H9 (cell line): Measurements from ENCODE around the gene ZCCHC8. TPM values are rescaled to one million over a fixed set of nuclear protein-coding genes. Genes with fewer than 3 reads are reported as not detected.

ENCODE experiments used
- DNase-seq: peaks from one replicate; pipeline ENCODE4 v3.0.0-alpha.2; 2017
- H2AFZ ChIP-seq: one replicate; pipeline ENCODE4 v1.6.1; 2013; ENCODE audit warnings: mild to moderate bottlenecking, low read length, control low read depth, moderate library complexity
- H2AK5ac ChIP-seq: 2 replicates; pipeline ENCODE4 v1.6.1; 2013; ENCODE audit warnings: low read length, control low read depth, mixed read lengths; ENCODE audit not compliant: insufficient read length
- H2BK120ac ChIP-seq: one replicate; pipeline ENCODE4 v1.6.1; 2013; ENCODE audit warnings: low read depth, mild to moderate bottlenecking, low read length, control low read depth, inconsistent platforms; ENCODE audit not compliant: poor library complexity, severe bottlenecking
- H2BK12ac ChIP-seq: 2 replicates; pipeline ENCODE4 v1.6.1; 2013; ENCODE audit warnings: low read length, control low read depth, mixed read lengths, low read depth; ENCODE audit not compliant: insufficient read length
- H2BK15ac ChIP-seq: 2 replicates; pipeline ENCODE4 v1.6.1; 2013; ENCODE audit warnings: low read depth, low read length, control low read depth
- H2BK20ac ChIP-seq: one replicate; pipeline ENCODE4 v1.6.1; 2013; ENCODE audit warnings: low read depth, mild to moderate bottlenecking, low read length, control low read depth, inconsistent platforms; ENCODE audit not compliant: poor library complexity, severe bottlenecking
- H2BK5ac ChIP-seq: 2 replicates; pipeline ENCODE4 v1.6.1; 2013; ENCODE audit warnings: low read length, control low read depth, mixed read lengths; ENCODE audit not compliant: insufficient read length
- H3K14ac ChIP-seq: 2 replicates; pipeline ENCODE4 v1.6.1; 2013; ENCODE audit warnings: low read length, control low read depth; ENCODE audit not compliant: insufficient read depth
- H3K18ac ChIP-seq: 2 replicates; pipeline ENCODE4 v1.6.1; 2013; ENCODE audit warnings: low read depth, mild to moderate bottlenecking, mixed read lengths, low read length, control low read depth; ENCODE audit not compliant: insufficient read length
- H3K23ac ChIP-seq: 2 replicates; pipeline ENCODE4 v1.6.1; 2013; ENCODE audit warnings: low read length, control low read depth, mixed read lengths, low read depth; ENCODE audit not compliant: insufficient read length
- H3K23me2 ChIP-seq: 2 replicates; pipeline ENCODE4 v1.6.1; 2013; ENCODE audit warnings: low read depth, mild to moderate bottlenecking, mixed read lengths, low read length, control low read depth; ENCODE audit not compliant: insufficient read length, poor library complexity, severe bottlenecking
- H3K27ac ChIP-seq: 2 replicates; pipeline ENCODE4 v1.5.1; 2013; ENCODE audit warnings: low read length, control low read depth, mixed read lengths, low read depth; ENCODE audit not compliant: insufficient read length
- H3K27me3 ChIP-seq: 2 replicates; pipeline ENCODE4 v1.6.1; 2013; ENCODE audit warnings: low read length, control low read depth, inconsistent platforms; ENCODE audit not compliant: insufficient read depth
- H3K4ac ChIP-seq: 2 replicates; pipeline ENCODE4 v1.6.1; 2013; ENCODE audit warnings: low read depth, mild to moderate bottlenecking, control low read depth, inconsistent platforms, low read length, moderate library complexity
- H3K4me1 ChIP-seq: 2 replicates; pipeline ENCODE4 v1.6.1; 2013; ENCODE audit warnings: low read length, control low read depth, inconsistent platforms; ENCODE audit not compliant: insufficient read depth
- H3K4me2 ChIP-seq: 2 replicates; pipeline ENCODE4 v1.6.1; 2013; ENCODE audit warnings: low read length, control low read depth, mixed read lengths; ENCODE audit not compliant: insufficient read length, insufficient read depth
- H3K56ac ChIP-seq: 2 replicates; pipeline ENCODE4 v1.6.1; 2013; ENCODE audit warnings: low read depth, mild to moderate bottlenecking, mixed read lengths, low read length, control low read depth; ENCODE audit not compliant: insufficient read length
- H3K79me1 ChIP-seq: 2 replicates; pipeline ENCODE4 v1.6.1; 2013; ENCODE audit warnings: low read depth, mild to moderate bottlenecking, moderate library complexity, low read length, control low read depth, inconsistent platforms; ENCODE audit not compliant: insufficient read depth, poor library complexity, severe bottlenecking
- H3K79me2 ChIP-seq: 2 replicates; pipeline ENCODE4 v1.6.1; 2013; ENCODE audit warnings: low read length, control low read depth, inconsistent platforms; ENCODE audit not compliant: insufficient read depth
- H3K9ac ChIP-seq: 2 replicates; pipeline ENCODE4 v1.6.1; 2013; ENCODE audit warnings: low read length, control low read depth, mixed read lengths; ENCODE audit not compliant: insufficient read length; ENCODE audit errors: extremely low read depth
- H3K9me3 ChIP-seq: one replicate; pipeline ENCODE4 v1.6.1; 2013; ENCODE audit warnings: low read depth, low read length, inconsistent platforms; ENCODE audit not compliant: control insufficient read depth
- H3T11ph ChIP-seq: one replicate; pipeline ENCODE4 v1.6.1; 2013; ENCODE audit warnings: mild to moderate bottlenecking, low read length, control low read depth, inconsistent platforms
- H4K20me1 ChIP-seq: one replicate; pipeline ENCODE4 v1.6.1; 2013; ENCODE audit not compliant: control insufficient read depth, insufficient read length, insufficient read depth
- H4K5ac ChIP-seq: 2 replicates; pipeline ENCODE4 v1.6.1; 2013; ENCODE audit warnings: low read depth, mild to moderate bottlenecking, mixed read lengths, low read length, control low read depth; ENCODE audit not compliant: insufficient read length
- H4K8ac ChIP-seq: replicated peaks from 2 replicates; pipeline ENCODE4 v1.6.1; 2013; ENCODE audit warnings: low read length, control low read depth, mixed read lengths, low read depth; ENCODE audit not compliant: insufficient read length
- H4K91ac ChIP-seq: 2 replicates; pipeline ENCODE4 v1.6.1; 2013; ENCODE audit warnings: low read depth, mild to moderate bottlenecking, moderate library complexity, mixed read lengths, low read length, control low read depth; ENCODE audit not compliant: insufficient read length
- H3K27ac Mint-ChIP-seq, 3 experiments: 2 replicates in 2 of 3; 3 replicates in 1 of 3; pipeline ENCODE4 v1.8.0; 2020 to 2021; ENCODE audit warnings: mixed read lengths in 3 of 3, mild to moderate bottlenecking in 1 of 3, moderate library complexity in 1 of 3
- H3K27me3 Mint-ChIP-seq: 2 replicates; pipeline ENCODE4 v1.8.0; 2021; ENCODE audit warnings: low read depth, mild to moderate bottlenecking, moderate library complexity, mixed read lengths
- H3K36me3 Mint-ChIP-seq, 3 experiments: 2 replicates in 2 of 3; 3 replicates in 1 of 3; pipeline ENCODE4 v1.8.0; 2020 to 2021; ENCODE audit warnings: low read depth in 3 of 3, mixed read lengths in 3 of 3; ENCODE audit not compliant: insufficient read depth in 1 of 3
- H3K4me1 Mint-ChIP-seq, 2 experiments: 2 replicates each; pipeline ENCODE4 v1.8.0; 2020; ENCODE audit warnings: mixed read lengths in 2 of 2
- H3K4me3 Mint-ChIP-seq, 2 experiments: 2 replicates in 1 of 2; 3 replicates in 1 of 2; pipeline ENCODE4 v1.8.0; 2020 to 2021; ENCODE audit warnings: mild to moderate bottlenecking in 2 of 2, mixed read lengths in 2 of 2, moderate library complexity in 1 of 2
- H3K9me3 Mint-ChIP-seq, 2 experiments: 2 replicates in 1 of 2; 3 replicates in 1 of 2; pipeline ENCODE4 v1.8.0; 2020; ENCODE audit warnings: mild to moderate bottlenecking in 2 of 2, mixed read lengths in 2 of 2, moderate library complexity in 1 of 2
- WGBS: extraction: QIAGEN DNeasy Blood & Tissue Kit; methylation state at CpG from one replicate; pipeline ENCODE4 v1.1.7; 2013; ENCODE audit warnings: missing lambda C conversion rate, low lambda C conversion rate, mixed read lengths; ENCODE audit not compliant: insufficient read length; ENCODE audit errors: extremely low coverage; 5-methylcytosine and 5-hydroxymethylcytosine counted together
- total RNA-seq: library from RNA; stranded (reverse); gene quantifications from 2 replicates; pipeline ENCODE4 v1.2.1, GENCODE V29; 2021
- TF ChIP-seq, protein P1 (sequence below): fragments of 200-600 bp; sonication (generic); conservative IDR thresholded peaks from 3 replicates; pipeline ENCODE4 v1.8.0; 2021; ENCODE audit warnings: antibody characterized with exemption, mild to moderate bottlenecking

Gene ZCCHC8
- total RNA-seq, 1 experiment from 2014 or later: 37.3 TPM

DNA sequence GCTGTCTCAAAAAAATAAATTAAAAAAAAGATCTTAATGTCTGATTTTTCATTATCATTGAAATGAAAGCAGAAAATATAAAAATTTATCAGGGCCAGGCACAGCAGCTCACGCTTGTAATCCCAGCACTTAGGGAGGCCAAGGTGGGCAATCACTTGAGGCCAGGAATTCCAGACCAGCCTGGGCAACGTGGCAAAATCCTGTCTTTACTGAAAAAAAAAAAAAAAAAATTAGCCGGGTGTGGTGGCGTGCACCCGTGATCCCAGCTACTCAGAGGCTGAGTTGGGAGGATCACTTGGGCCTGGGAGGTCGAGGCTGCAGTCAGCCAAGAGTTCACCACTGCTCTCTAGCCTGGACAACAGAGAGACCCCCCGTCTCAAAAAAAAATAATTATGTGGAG lies 40.7 kb downstream of the ZCCHC8 start:
- Histone ChIP-seq H4K91ac (no peak overlapping the region), H3K9ac (no peak overlapping the region), H2AFZ (no peak overlapping the region), H2BK20ac (no peak overlapping the region), H2AK5ac (no peak overlapping the region), H3K27me3 (no peaks in the 10 kb centered on the region), H3K23ac (no peak overlapping the region), H4K8ac (no peak overlapping the region), H4K20me1 (no peaks in the 10 kb centered on the region), H3K18ac (no peak overlapping the region), H2BK12ac (no peak overlapping the region), H2BK5ac (no peak overlapping the region), H3K4me2 (no peak overlapping the region), H3K79me1 (no peaks in the 10 kb centered on the region), H3K23me2 (no peaks in the 10 kb centered on the region), H3K56ac (no peak overlapping the region), H2BK120ac (no peak overlapping the region), H2BK15ac (no peak overlapping the region), H3K14ac (no peak overlapping the region), H3K4ac (no peak overlapping the region), H4K5ac (no peak overlapping the region), H3K9me3 (no peaks in the 10 kb centered on the region), H3T11ph (no peak overlapping the region), H3K4me1 (no peaks in the 10 kb centered on the region), H3K79me2 (no peaks in the 10 kb centered on the region), H3K27ac (no peak overlapping the region)
- no peak overlapping the region for H3K27ac Mint-ChIP-seq
- H3K36me3 Mint-ChIP-seq: no peaks in the 10 kb centered on the region
- no peaks in the 10 kb centered on the region; the same call in 1 of the 2 replicates for H3K27me3 Mint-ChIP-seq
- H3K9me3 Mint-ChIP-seq: no peaks in the 10 kb centered on the region
- WGBS: no CpG with 5 or more reads among the region's 7 CpGs
- no peak overlapping the region for H3K4me3 Mint-ChIP-seq
- DNase-seq: no peak
- TF ChIP-seq, protein P1, sequence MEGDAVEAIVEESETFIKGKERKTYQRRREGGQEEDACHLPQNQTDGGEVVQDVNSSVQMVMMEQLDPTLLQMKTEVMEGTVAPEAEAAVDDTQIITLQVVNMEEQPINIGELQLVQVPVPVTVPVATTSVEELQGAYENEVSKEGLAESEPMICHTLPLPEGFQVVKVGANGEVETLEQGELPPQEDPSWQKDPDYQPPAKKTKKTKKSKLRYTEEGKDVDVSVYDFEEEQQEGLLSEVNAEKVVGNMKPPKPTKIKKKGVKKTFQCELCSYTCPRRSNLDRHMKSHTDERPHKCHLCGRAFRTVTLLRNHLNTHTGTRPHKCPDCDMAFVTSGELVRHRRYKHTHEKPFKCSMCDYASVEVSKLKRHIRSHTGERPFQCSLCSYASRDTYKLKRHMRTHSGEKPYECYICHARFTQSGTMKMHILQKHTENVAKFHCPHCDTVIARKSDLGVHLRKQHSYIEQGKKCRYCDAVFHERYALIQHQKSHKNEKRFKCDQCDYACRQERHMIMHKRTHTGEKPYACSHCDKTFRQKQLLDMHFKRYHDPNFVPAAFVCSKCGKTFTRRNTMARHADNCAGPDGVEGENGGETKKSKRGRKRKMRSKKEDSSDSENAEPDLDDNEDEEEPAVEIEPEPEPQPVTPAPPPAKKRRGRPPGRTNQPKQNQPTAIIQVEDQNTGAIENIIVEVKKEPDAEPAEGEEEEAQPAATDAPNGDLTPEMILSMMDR: no peak
- no peaks in the 10 kb centered on the region for H3K4me1 Mint-ChIP-seq
